Renal cortex interstitium (tissue), 15 donors: ENCODE data around the gene HNRNPL. TPM values are rescaled to one million over a fixed set of nuclear protein-coding genes. Genes with fewer than 3 reads are reported as not detected.
"Not testable (repeated sequence)": the region's sequence is repeated elsewhere in the genome, so short reads cannot be mapped to it uniquely, and the experiment has no call there.

Source experiments
- DNase-seq, 11 donors: peaks; one replicate each; pipeline ENCODE4 v3.0.0-alpha.2; 2013; ENCODE audit warnings: low read depth in 9 of 11, low spot score in 4 of 11; ENCODE audit errors: extremely low read depth in 1 of 11
- long read RNA-seq, 16 experiments: transcript quantifications; one replicate each; lab custom pipeline, GENCODE V29; 2026
- polyA plus RNA-seq, 3 donors: library from polyadenylated mRNA; unstranded; fragments of 120-200 nt; gene quantifications; one replicate each; pipeline ENCODE4 v1.2.1, GENCODE V29; 2013; ENCODE audit not compliant: insufficient read length in 3 of 3

Gene HNRNPL
- polyA plus RNA-seq, result 100 to 1,000 TPM; 449 to 563 (median 527) TPM
- long read RNA-seq, donor 1, transcript HNRNPL-206 (6 exons, 3,094 nt), result minor isoform, 5 of 133 reads
- long read RNA-seq, donor 1, transcript HNRNPL-201 (13 exons, 2,471 nt), result major isoform, 28 of 133 reads
- long read RNA-seq, donor 1, transcript HNRNPL-207 (7 exons, 900 nt), result minor isoform, 7 of 133 reads
- long read RNA-seq, donor 1, partial matches to known transcripts, result 87 of 133 reads
- long read RNA-seq, donor 1, other reads (novel, unspliced or antisense), result 0 of 133 reads
- long read RNA-seq, donor 2, transcript HNRNPL-201 (13 exons, 2,471 nt), result major isoform, 23 of 94 reads
- long read RNA-seq, donor 2, transcript HNRNPL-206 (6 exons, 3,094 nt), result minor isoform, 5 of 94 reads
- long read RNA-seq, donor 2, transcript HNRNPL-210 (13 exons, 1,633 nt), result minor isoform, 7 of 94 reads
- long read RNA-seq, donor 2, partial matches to known transcripts, result 52 of 94 reads
- long read RNA-seq, donor 2, other reads (novel, unspliced or antisense), result 0 of 94 reads
- long read RNA-seq, donor 3, transcript HNRNPL-210 (13 exons, 1,633 nt), result minor isoform, 11 of 164 reads
- long read RNA-seq, donor 3, transcript HNRNPL-201 (13 exons, 2,471 nt), result major isoform, 62 of 164 reads
- long read RNA-seq, donor 3, transcript HNRNPL-206 (6 exons, 3,094 nt), result minor isoform, 6 of 164 reads
- long read RNA-seq, donor 3, partial matches to known transcripts, result 67 of 164 reads
- long read RNA-seq, donor 3, other reads (novel, unspliced or antisense), result 5 of 164 reads
- long read RNA-seq, donor 4, transcript HNRNPL-201 (13 exons, 2,471 nt), result major isoform, 33 of 54 reads
- long read RNA-seq, donor 4, transcript HNRNPL-206 (6 exons, 3,094 nt), result minor isoform, 5 of 54 reads
- long read RNA-seq, donor 4, partial matches to known transcripts, result 6 of 54 reads
- long read RNA-seq, donor 4, other reads (novel, unspliced or antisense), result 0 of 54 reads
- long read RNA-seq, donor 5, transcript HNRNPL-201 (13 exons, 2,471 nt), result major isoform, 87 of 224 reads
- long read RNA-seq, donor 5, transcript HNRNPL-210 (13 exons, 1,633 nt), result minor isoform, 9 of 224 reads
- long read RNA-seq, donor 5, transcript HNRNPL-206 (6 exons, 3,094 nt), result minor isoform, 9 of 224 reads
- long read RNA-seq, donor 5, transcript HNRNPL-203 (7 exons, 2,404 nt), result minor isoform, 8 of 224 reads
- long read RNA-seq, donor 5, partial matches to known transcripts, result 94 of 224 reads
- long read RNA-seq, donor 5, other reads (novel, unspliced or antisense), result 6 of 224 reads
- long read RNA-seq, donor 6, transcript HNRNPL-201 (13 exons, 2,471 nt), result major isoform, 30 of 130 reads
- long read RNA-seq, donor 6, transcript HNRNPL-210 (13 exons, 1,633 nt), result minor isoform, 7 of 130 reads
- long read RNA-seq, donor 6, transcript HNRNPL-206 (6 exons, 3,094 nt), result minor isoform, 7 of 130 reads
- long read RNA-seq, donor 6, partial matches to known transcripts, result 73 of 130 reads
- long read RNA-seq, donor 6, other reads (novel, unspliced or antisense), result 0 of 130 reads
- long read RNA-seq, donor 7, transcript HNRNPL-210 (13 exons, 1,633 nt), result minor isoform, 10 of 138 reads
- long read RNA-seq, donor 7, transcript HNRNPL-206 (6 exons, 3,094 nt), result minor isoform, 5 of 138 reads
- long read RNA-seq, donor 7, transcript HNRNPL-201 (13 exons, 2,471 nt), result major isoform, 49 of 138 reads
- long read RNA-seq, donor 7, transcript HNRNPL-203 (7 exons, 2,404 nt), result minor isoform, 5 of 138 reads
- long read RNA-seq, donor 7, partial matches to known transcripts, result 63 of 138 reads
- long read RNA-seq, donor 7, other reads (novel, unspliced or antisense), result 0 of 138 reads
- long read RNA-seq, donor 8, transcript HNRNPL-201 (13 exons, 2,471 nt), result major isoform, 61 of 196 reads
- long read RNA-seq, donor 8, transcript HNRNPL-206 (6 exons, 3,094 nt), result minor isoform, 12 of 196 reads
- long read RNA-seq, donor 8, transcript HNRNPL-210 (13 exons, 1,633 nt), result minor isoform, 9 of 196 reads
- long read RNA-seq, donor 8, transcript HNRNPL-203 (7 exons, 2,404 nt), result minor isoform, 10 of 196 reads
- long read RNA-seq, donor 8, partial matches to known transcripts, result 92 of 196 reads
- long read RNA-seq, donor 8, other reads (novel, unspliced or antisense), result 0 of 196 reads
- long read RNA-seq, donor 9, transcript HNRNPL-206 (6 exons, 3,094 nt), result minor isoform, 5 of 130 reads
- long read RNA-seq, donor 9, transcript HNRNPL-210 (13 exons, 1,633 nt), result minor isoform, 5 of 130 reads
- long read RNA-seq, donor 9, transcript HNRNPL-201 (13 exons, 2,471 nt), result major isoform, 53 of 130 reads
- long read RNA-seq, donor 9, partial matches to known transcripts, result 60 of 130 reads
- long read RNA-seq, donor 9, other reads (novel, unspliced or antisense), result 0 of 130 reads
- long read RNA-seq, donor 10, transcript HNRNPL-210 (13 exons, 1,633 nt), result minor isoform, 8 of 111 reads
- long read RNA-seq, donor 10, transcript HNRNPL-201 (13 exons, 2,471 nt), result major isoform, 36 of 111 reads
- long read RNA-seq, donor 10, partial matches to known transcripts, result 55 of 111 reads
- long read RNA-seq, donor 10, other reads (novel, unspliced or antisense), result 0 of 111 reads
- long read RNA-seq, donor 11, transcript HNRNPL-206 (6 exons, 3,094 nt), result minor isoform, 5 of 104 reads
- long read RNA-seq, donor 11, transcript HNRNPL-201 (13 exons, 2,471 nt), result major isoform, 45 of 104 reads
- long read RNA-seq, donor 11, transcript HNRNPL-210 (13 exons, 1,633 nt), result minor isoform, 9 of 104 reads
- long read RNA-seq, donor 11, partial matches to known transcripts, result 38 of 104 reads
- long read RNA-seq, donor 11, other reads (novel, unspliced or antisense), result 0 of 104 reads
- long read RNA-seq, donor 12, transcript HNRNPL-201 (13 exons, 2,471 nt), result major isoform, 11 of 38 reads
- long read RNA-seq, donor 12, partial matches to known transcripts, result 20 of 38 reads
- long read RNA-seq, donor 12, other reads (novel, unspliced or antisense), result 0 of 38 reads
- long read RNA-seq, donor 13, transcript HNRNPL-207 (7 exons, 900 nt), result minor isoform, 7 of 762 reads
- long read RNA-seq, donor 13, transcript HNRNPL-201 (13 exons, 2,471 nt), result major isoform, 49 of 762 reads
- long read RNA-seq, donor 13, transcript HNRNPL-206 (6 exons, 3,094 nt), result minor isoform, 8 of 762 reads
- long read RNA-seq, donor 13, transcript HNRNPL-210 (13 exons, 1,633 nt), result minor isoform, 8 of 762 reads
- long read RNA-seq, donor 13, partial matches to known transcripts, result 673 of 762 reads
- long read RNA-seq, donor 13, other reads (novel, unspliced or antisense), result 0 of 762 reads
- long read RNA-seq, donor 14, transcript HNRNPL-201 (13 exons, 2,471 nt), result major isoform, 44 of 104 reads
- long read RNA-seq, donor 14, transcript HNRNPL-205 (2 exons, 588 nt), result minor isoform, 6 of 104 reads
- long read RNA-seq, donor 14, transcript HNRNPL-210 (13 exons, 1,633 nt), result minor isoform, 6 of 104 reads
- long read RNA-seq, donor 14, partial matches to known transcripts, result 37 of 104 reads
- long read RNA-seq, donor 14, other reads (novel, unspliced or antisense), result 0 of 104 reads
- long read RNA-seq, donor 15, transcript HNRNPL-201 (13 exons, 2,471 nt), result major isoform, 16 of 49 reads
- long read RNA-seq, donor 15, partial matches to known transcripts, result 21 of 49 reads
- long read RNA-seq, donor 15, other reads (novel, unspliced or antisense), result 0 of 49 reads
- long read RNA-seq, donor 16, transcript HNRNPL-203 (7 exons, 2,404 nt), result minor isoform, 11 of 350 reads
- long read RNA-seq, donor 16, transcript HNRNPL-206 (6 exons, 3,094 nt), result minor isoform, 9 of 350 reads
- long read RNA-seq, donor 16, transcript HNRNPL-201 (13 exons, 2,471 nt), result major isoform, 120 of 350 reads
- long read RNA-seq, donor 16, transcript HNRNPL-210 (13 exons, 1,633 nt), result minor isoform, 15 of 350 reads
- long read RNA-seq, donor 16, partial matches to known transcripts, result 168 of 350 reads
- long read RNA-seq, donor 16, other reads (novel, unspliced or antisense), result 17 of 350 reads

- DNase-seq, result peak in 6 of 11 donors; percentile 100
Observed at GRCh38 chr19:38849860-38850435, at the start of gene HNRNPL. Gene HNRNPL (minus strand): TSS chr19:38849986. CDS start chr19:38849966, 20 bp downstream.

- DNase-seq, result no peak
Observed at GRCh38 chr19:38898788-38899446, 49.1 kb upstream of the HNRNPL start.

GRCh38 chr19:38894968-38895367, 45.2 kb upstream of the HNRNPL start:
- no peak for DNase-seq

GRCh38 chr19:38893341-38893771, 43.6 kb upstream of the HNRNPL start:
- no peak for DNase-seq

GRCh38 chr19:38892841-38893240, 43.1 kb upstream of the HNRNPL start:
- no peak for DNase-seq

- no peak for DNase-seq
Observed at GRCh38 chr19:38891771-38892170, 42.0 kb upstream of the HNRNPL start.

GRCh38 chr19:38890686-38891085, 40.9 kb upstream of the HNRNPL start:
- no peak for DNase-seq

- DNase-seq, result no peak
Observed at GRCh38 chr19:38889803-38890202, 40.0 kb upstream of the HNRNPL start.

- no peak for DNase-seq
Observed at GRCh38 chr19:38888876-38889275, 39.1 kb upstream of the HNRNPL start.

GRCh38 chr19:38884691-38885090, 34.9 kb upstream of the HNRNPL start:
- not testable (repeated sequence) for DNase-seq

- no peak for DNase-seq
Observed at GRCh38 chr19:38883286-38883685, 33.5 kb upstream of the HNRNPL start.

- DNase-seq, result no peak
Observed at GRCh38 chr19:38880882-38881609, 31.3 kb upstream of the HNRNPL start.
